ENCODE data around the gene PADI4.

Gene PADI4, protein sequence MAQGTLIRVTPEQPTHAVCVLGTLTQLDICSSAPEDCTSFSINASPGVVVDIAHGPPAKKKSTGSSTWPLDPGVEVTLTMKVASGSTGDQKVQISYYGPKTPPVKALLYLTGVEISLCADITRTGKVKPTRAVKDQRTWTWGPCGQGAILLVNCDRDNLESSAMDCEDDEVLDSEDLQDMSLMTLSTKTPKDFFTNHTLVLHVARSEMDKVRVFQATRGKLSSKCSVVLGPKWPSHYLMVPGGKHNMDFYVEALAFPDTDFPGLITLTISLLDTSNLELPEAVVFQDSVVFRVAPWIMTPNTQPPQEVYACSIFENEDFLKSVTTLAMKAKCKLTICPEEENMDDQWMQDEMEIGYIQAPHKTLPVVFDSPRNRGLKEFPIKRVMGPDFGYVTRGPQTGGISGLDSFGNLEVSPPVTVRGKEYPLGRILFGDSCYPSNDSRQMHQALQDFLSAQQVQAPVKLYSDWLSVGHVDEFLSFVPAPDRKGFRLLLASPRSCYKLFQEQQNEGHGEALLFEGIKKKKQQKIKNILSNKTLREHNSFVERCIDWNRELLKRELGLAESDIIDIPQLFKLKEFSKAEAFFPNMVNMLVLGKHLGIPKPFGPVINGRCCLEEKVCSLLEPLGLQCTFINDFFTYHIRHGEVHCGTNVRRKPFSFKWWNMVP

DNA sequence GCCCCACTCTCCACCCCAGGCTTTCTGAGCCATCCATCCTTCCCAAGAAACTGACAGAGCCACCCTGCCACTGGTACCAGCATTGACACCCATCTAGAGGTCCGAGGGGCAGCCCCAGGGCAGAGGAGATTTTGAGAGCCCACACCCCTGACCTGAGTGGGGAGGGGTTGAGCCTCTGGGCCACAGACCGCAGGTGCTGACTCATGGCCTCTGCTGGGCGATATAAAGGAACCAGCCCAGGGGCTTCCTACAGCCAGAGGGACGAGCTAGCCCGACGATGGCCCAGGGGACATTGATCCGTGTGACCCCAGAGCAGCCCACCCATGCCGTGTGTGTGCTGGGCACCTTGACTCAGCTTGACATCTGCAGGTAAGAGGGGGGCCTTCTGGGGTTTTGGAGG, at the start of gene PADI4:
Gene PADI4, plus strand, starts transcription at position 252 of the 400 bp plus-strand sequence. Its CDS starts 26 bp downstream, at position 278.
- TF ChIP-seq, protein P1, sequence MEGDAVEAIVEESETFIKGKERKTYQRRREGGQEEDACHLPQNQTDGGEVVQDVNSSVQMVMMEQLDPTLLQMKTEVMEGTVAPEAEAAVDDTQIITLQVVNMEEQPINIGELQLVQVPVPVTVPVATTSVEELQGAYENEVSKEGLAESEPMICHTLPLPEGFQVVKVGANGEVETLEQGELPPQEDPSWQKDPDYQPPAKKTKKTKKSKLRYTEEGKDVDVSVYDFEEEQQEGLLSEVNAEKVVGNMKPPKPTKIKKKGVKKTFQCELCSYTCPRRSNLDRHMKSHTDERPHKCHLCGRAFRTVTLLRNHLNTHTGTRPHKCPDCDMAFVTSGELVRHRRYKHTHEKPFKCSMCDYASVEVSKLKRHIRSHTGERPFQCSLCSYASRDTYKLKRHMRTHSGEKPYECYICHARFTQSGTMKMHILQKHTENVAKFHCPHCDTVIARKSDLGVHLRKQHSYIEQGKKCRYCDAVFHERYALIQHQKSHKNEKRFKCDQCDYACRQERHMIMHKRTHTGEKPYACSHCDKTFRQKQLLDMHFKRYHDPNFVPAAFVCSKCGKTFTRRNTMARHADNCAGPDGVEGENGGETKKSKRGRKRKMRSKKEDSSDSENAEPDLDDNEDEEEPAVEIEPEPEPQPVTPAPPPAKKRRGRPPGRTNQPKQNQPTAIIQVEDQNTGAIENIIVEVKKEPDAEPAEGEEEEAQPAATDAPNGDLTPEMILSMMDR (IDR thresholded peaks at IDR 0.05), result no peak

DNA sequence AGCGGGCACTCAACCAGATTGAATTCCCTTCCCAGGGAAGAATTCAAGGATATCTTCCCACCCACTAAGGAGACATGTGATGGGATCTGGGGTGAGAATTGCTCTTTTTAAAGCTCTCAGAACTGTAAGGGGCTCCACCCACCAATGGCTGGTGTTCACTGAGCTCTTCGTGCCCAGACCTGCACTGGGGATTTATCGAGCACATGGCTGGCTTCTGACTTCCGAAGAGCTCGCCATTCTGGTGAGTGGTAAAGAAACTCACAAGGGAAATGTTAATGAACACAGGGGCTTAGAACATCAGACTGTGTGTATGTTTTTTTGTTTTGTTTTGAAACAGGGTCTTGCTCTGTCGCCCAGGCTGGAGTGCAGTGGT, 49.3 kb upstream of the PADI4 start:
- TF ChIP-seq, protein P1 (IDR thresholded peaks at IDR 0.05), result no peak

GRCh38 chr1:17259233-17259873, 48.6 kb upstream of the PADI4 start:
- TF ChIP-seq, protein P1 (IDR thresholded peaks at IDR 0.05), result no peak

GRCh38 chr1:17260264-17260663, 47.7 kb upstream of the PADI4 start:
- TF ChIP-seq, protein P1 (IDR thresholded peaks at IDR 0.05), result no peak

- TF ChIP-seq, protein P1 (IDR thresholded peaks at IDR 0.05), result no peak
These were observed 47.3 kb upstream of the PADI4 start for GRCh38 chr1:17260738-17261137.

DNA sequence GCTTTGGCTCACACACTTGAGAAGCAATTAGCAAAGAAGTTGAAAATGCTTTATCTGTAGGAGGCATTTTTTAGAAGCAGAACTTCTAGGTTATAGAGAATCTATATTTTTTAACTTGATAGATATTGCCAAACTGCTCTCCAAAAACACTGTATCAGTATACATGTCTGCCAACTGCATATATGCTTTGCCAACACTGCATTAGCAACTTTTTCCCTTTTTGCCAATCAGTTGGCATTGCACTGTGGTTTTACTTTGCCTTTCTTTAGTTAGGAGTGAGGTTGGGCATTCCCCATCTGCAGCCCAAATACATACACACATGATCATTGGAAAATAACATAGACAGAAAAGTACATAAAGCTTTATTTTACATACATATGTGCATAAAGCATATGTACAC, 44.1 kb upstream of the PADI4 start:
- TF ChIP-seq, protein P1 (IDR thresholded peaks at IDR 0.05), result no peak

DNA sequence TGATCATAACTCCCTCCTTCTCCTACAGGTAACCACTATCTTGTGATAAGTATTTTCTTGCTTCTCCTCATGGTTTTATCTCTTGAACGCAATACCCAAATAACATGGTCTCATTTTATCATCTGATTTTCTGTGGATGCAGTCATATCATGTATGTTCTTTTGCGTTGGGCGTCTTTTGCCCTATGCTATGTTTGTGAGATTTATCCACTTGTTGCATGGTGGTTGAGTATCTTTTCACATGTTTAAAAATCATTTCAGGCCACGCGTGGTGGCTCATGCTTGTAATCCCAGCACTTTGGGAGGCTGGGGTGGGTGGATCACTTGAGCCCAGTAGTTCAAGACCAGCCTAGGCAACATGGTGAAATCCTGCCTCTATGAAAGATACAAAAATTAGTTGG, 43.5 kb upstream of the PADI4 start:
- TF ChIP-seq, protein P1 (IDR thresholded peaks at IDR 0.05), result no peak
